B cell (primary cell): ENCODE data around the gene HDAC11.

ENCODE experiments used
- CTCF ChIP-seq: fragments of 200-600 bp; IDR thresholded peaks from one replicate; pipeline ENCODE4 v1.8.0; 2022; ENCODE audit warnings: antibody characterized with exemption, mild to moderate bottlenecking
- EZH2 ChIP-seq: IDR thresholded peaks from 2 replicates; pipeline ENCODE4 v1.6.1; 2012; ENCODE audit warnings: borderline replicate concordance, low read depth, mild to moderate bottlenecking, moderate library complexity, low read length; ENCODE audit not compliant: insufficient read depth, poor library complexity, severe bottlenecking

GRCh38 chr3:13492048-13492447 is 11.9 kb downstream of the HDAC11 start:
- TF ChIP-seq CTCF (no peak), EZH2 (no peak)
